Central memory CD4-positive, alpha-beta T cell (primary cell): ENCODE data around the gene SEC31A.
A peak's percentile ranks its signal among the peaks of the same experiment; 100 is the strongest.
"Not testable (repeated sequence)": the region's sequence is repeated elsewhere in the genome, so short reads cannot be mapped to it uniquely, and the experiment has no call there.

Experiments used
- DNase-seq: peaks from one replicate; pipeline ENCODE4 v3.0.0; 2022

Gene SEC31A

GRCh38 chr4:82833696-82834313 lies 57.1 kb downstream of the SEC31A start:
- no peak for DNase-seq

DNA sequence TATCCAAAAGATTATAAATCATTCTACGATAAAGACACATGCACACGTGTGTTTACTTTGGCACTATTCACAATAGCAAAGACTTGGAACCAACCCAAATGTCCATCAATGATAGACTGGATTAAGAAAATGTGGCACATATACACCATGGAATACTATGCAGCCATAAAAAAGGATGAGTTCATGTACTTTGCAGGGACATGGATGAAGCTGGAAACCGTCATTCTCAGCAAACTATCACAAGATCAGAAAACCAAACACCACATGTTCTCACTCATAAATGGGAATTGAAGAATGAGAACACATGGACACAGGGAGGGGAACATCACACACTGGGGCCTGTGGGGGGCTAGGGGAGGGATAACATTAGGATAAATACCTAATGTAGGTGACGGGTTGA lies 57.9 kb downstream of the SEC31A start:
- DNase-seq: not testable (repeated sequence)

GRCh38 chr4:82825425-82825824 lies 65.5 kb downstream of the SEC31A start:
- DNase-seq: no peak

GRCh38 chr4:82823062-82823461 lies 67.9 kb downstream of the SEC31A start:
- no peak for DNase-seq

- DNase-seq: no peak
Measured at GRCh38 chr4:82820689-82821088, 70.3 kb downstream of the SEC31A start.

DNA sequence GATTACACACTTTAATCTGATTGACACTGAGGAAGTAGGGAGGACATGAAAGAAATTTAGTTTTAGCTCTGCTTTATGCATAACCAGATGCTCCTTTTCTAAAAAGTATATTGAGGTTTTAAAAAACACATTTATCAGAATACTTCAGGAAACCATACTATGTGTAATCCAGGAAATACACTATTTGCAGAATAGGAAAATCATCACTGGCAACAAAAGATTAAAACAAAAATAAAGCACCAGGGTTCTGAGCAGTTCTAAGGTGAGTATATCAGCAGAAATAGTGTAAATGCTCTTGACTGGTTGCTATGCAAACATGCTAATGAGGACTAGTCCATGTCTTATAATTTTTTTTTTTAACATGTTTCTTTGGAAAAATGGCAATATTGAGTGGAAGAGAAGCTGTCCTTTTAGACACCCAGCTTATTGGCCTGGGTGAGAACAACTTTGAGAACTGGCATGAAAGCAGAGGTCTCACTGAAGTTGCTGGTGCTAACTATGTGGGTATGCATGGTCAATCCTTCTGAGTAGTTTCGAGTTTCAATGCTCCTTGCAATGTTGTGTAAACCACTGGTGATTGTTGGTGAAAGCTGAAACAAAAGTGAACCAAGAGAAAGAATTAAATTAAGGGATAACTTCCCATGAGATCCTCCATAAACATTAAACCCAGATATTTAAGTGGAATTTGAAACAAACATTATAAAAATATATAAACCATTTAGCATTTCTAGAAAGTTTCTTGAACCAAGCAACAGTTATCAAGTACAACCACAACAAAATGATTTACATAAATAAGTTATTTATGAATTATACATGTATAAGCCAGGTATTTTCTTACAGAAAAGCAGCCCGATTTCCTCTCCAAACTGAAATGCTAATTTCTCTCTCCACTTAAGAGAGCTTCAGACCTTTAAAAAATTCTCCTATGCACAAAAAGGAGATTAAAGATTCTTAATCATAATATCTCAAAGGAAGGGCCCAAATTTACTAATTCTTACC lies 72.0 kb downstream of the SEC31A start:
- DNase-seq: no peak

- not testable (repeated sequence) for DNase-seq
Measured at GRCh38 chr4:82816874-82817273, 74.1 kb downstream of the SEC31A start.

- DNase-seq: no peak
Measured at GRCh38 chr4:82814034-82814433, 76.9 kb downstream of the SEC31A start.

GRCh38 chr4:82811838-82812341 lies 79.1 kb downstream of the SEC31A start:
- DNase-seq: no peak

DNA sequence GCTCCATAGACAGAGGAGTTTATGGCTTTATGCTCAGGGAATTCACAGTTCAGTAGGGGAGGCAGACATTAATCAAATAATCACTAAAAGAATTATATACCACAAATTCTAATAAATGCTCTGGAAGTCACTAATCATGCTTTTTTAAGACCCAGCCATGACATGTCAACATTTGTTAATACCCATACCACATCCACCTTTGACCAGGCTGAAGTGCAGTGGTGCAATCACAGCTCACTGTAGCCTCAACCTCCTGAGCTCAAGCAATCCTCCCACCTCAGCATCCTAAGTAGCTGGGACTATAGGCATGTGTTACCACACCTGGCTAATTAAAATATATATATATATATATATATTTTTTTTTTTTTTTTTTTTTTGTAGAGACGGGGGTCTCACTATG lies 79.6 kb downstream of the SEC31A start:
- DNase-seq: no peak

- DNase-seq: no peak
Measured at GRCh38 chr4:82810176-82810575, 80.8 kb downstream of the SEC31A start.

GRCh38 chr4:82809619-82810018 lies 81.3 kb downstream of the SEC31A start:
- no peak for DNase-seq

DNA sequence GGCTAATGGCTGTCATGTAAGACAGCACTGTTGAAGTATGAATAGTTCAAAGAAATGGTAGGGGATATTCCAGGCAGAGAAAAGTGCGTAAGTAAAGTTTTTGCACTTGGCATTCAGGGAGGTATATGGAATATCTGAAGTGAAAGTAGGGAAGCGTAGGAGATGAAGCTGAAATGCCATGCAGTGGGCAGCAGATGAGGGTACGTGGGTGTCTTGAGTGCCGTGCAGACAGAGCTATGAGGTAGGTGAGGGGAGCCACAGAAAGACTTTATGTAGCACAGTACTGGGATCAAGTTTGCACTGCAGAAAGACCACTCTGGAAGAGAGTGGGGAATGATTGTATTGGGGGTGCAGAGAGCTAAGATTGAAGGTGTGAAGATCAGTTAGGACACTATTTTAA lies 87.2 kb downstream of the SEC31A start:
- no peak for DNase-seq

GRCh38 chr4:82802911-82803310 lies 88.0 kb downstream of the SEC31A start:
- no peak for DNase-seq

DNA sequence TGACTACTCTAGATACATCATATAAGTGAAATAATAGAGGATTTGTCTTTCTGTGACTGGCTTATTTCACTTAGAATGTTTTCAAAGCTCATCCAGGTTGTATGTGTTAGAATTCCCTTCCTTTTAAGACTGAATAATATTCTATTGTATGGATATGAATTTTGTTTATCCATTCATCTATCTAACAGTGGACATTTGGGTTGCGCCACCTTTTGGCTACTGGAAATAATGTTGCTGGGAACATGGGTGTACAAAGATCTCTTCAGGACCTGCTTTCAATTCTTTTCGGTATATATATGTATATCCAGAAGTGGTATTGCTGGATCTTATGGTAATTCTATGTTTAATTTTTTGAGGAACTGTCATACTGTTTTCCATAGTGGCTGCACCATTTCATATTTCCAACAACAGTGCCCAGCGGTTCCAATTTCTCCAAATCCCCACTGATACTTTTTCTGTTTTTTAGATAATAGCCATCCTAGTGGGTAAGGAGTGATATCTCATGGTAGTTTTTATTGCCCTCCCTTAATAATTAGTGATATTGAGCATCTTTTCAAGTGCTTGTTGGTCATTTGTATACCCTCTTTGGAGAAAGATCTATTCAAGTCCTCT lies 88.9 kb downstream of the SEC31A start:
- no peak for DNase-seq

GRCh38 chr4:82799006-82799881 lies 91.7 kb downstream of the SEC31A start:
- DNase-seq: no peak

GRCh38 chr4:82798168-82799005 lies 92.6 kb downstream of the SEC31A start, which contains the start of gene SCD5:
SCD5 (minus strand) TSS chr4:82798796; CDS start chr4:82798537, 259 bp downstream.
- DNase-seq: peak; percentile 28

DNA sequence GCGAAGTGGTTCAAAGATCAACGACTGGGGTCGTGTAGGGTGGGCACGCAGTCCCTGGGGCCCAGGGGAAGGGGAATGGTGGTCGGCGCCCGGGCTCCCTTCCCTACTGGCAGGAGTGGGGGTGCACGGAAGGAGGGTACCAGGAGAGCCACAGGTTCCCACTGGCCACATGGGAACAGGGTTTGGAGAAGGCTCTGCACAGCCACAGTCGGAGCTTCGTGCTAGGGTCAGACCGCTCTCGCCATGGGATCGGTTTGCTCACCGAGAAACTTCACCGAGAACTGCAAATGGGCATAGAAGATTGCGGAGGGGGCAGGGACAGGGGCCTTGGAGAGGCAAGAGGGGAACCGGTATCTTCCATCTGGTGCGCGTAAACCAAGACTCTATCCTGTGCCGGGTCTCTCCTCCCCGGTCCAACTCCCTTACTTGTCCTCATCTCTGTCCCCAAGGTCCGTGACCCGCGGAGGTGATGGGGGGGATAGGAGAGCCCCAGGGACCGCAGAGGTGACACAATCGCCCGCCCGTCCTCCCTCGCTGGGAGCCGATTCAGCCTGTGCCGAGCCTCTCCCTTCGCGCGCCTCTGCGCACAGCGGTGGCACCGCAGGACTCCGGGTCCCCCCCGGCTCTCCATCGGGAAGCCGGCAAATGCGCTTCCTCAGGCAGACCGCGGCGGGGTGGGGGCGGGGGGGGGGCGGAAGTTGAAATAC lies 93.4 kb downstream of the SEC31A start:
- no peak for DNase-seq

GRCh38 chr4:82797040-82797404 lies 93.9 kb downstream of the SEC31A start:
- DNase-seq: no peak

- DNase-seq: no peak
Measured at GRCh38 chr4:82792912-82793649, 97.9 kb downstream of the SEC31A start.
